Measurements from ENCODE around the gene THADA. TPM values are rescaled to one million over a fixed set of nuclear protein-coding genes. Genes with fewer than 3 reads are reported as not detected.
A peak's percentile ranks its signal among the peaks of the same experiment; 100 is the strongest.
"Not testable (repeated sequence)": the region's sequence is repeated elsewhere in the genome, so short reads cannot be mapped to it uniquely, and the experiment has no call there.

The THADA gene
- total RNA-seq, 6 donors from 2014 or later = 23.6 to 57.5 (median 37.3) TPM

DNA sequence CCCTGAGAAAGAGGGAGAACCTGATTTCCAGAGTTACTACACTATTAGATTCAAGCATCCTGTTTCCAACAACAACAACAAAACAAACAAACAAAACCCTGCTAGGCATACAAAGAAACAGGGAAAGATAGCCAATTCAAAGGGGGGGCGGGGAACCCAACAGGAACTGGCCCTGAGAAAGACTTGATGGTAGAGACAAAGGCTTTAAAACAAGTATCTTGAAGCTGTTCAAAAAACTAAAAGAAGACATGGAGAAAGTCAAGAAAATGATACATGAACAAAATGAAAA lies 147.1 kb downstream of the THADA start:
- 97 to 100% methylated on average over 1 of the region's 1 CpG for WGBS, 2 donors
- H3K4me3 ChIP-seq = no peak overlapping the region
- peaks cover 0 to 3% (median 1%) of the 10 kb centered on the region in 4 donors for H3K4me1 ChIP-seq
- TF ChIP-seq POLR2A (IDR thresholded peaks at IDR 0.05) (no peak), POLR2AphosphoS5 (IDR thresholded peaks at IDR 0.05) (no peak), EP300 (IDR thresholded peaks at IDR 0.05) (no peak)
- TF ChIP-seq, protein P1, sequence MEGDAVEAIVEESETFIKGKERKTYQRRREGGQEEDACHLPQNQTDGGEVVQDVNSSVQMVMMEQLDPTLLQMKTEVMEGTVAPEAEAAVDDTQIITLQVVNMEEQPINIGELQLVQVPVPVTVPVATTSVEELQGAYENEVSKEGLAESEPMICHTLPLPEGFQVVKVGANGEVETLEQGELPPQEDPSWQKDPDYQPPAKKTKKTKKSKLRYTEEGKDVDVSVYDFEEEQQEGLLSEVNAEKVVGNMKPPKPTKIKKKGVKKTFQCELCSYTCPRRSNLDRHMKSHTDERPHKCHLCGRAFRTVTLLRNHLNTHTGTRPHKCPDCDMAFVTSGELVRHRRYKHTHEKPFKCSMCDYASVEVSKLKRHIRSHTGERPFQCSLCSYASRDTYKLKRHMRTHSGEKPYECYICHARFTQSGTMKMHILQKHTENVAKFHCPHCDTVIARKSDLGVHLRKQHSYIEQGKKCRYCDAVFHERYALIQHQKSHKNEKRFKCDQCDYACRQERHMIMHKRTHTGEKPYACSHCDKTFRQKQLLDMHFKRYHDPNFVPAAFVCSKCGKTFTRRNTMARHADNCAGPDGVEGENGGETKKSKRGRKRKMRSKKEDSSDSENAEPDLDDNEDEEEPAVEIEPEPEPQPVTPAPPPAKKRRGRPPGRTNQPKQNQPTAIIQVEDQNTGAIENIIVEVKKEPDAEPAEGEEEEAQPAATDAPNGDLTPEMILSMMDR (IDR thresholded peaks at IDR 0.05) = no peak
- no peaks in the 10 kb centered on the region for H3K9me3 ChIP-seq
- H3K36me3 ChIP-seq = no peaks in the 10 kb centered on the region
- DNase-seq = no peak
- no peaks in the 10 kb centered on the region for H3K27me3 ChIP-seq
- ATAC-seq (ENCODE audit: low FRiP score in 2 of 2) = no peak
- no peak overlapping the region for H3K27ac ChIP-seq

DNA sequence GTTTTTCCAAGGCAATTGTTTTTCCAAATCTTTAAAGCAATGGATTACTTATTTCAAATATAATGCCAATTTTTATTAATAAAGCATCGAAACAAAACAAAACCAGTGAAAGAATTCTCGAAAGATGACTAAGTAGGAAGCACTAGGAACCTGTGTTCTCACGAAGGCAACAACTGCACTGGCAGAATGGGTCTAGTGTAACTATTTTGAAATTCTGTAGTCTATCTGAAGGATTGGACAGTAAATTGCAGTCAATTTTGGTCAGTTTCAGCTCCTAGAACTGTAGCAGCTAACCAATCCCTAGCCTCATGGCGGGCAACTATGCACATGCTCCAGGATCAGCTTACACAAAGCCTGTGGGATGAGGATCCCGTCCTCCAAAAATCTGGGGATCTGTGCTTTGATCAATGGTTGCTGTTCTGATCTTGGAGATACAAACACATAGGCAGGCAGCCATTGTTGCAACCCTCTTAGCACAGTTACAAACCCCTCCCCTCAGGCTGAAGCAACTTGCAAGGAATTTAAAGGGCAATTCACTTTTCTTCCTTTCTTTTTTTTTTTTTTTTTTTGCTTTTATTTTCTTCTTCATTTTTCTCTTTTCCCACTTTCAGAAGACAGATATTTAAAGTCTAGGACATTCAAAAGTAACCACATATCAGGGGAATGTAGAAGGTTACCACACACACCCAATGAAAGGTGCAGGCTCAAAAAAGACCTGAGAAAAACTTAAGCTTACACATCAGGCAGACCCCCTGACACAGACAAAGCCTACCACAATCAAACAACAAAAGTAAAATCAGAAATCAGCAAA lies 147.6 kb downstream of the THADA start:
- DNase-seq (no peak), ATAC-seq (ENCODE audit: low FRiP score in 2 of 2) (no peak)
- no peaks in the 10 kb centered on the region for H3K9me3 ChIP-seq
- H3K4me3 ChIP-seq = no peak overlapping the region
- TF ChIP-seq EP300 (IDR thresholded peaks at IDR 0.05) (no peak), POLR2AphosphoS5 (IDR thresholded peaks at IDR 0.05) (no peak), POLR2A (IDR thresholded peaks at IDR 0.05) (no peak)
- TF ChIP-seq, protein P1 (IDR thresholded peaks at IDR 0.05) = no peak
- WGBS, 2 donors = 96 to 97% methylated on average over 5 of the region's 5 CpGs
- H3K27me3 ChIP-seq = no peaks in the 10 kb centered on the region
- no peaks in the 10 kb centered on the region for H3K36me3 ChIP-seq
- H3K4me1 ChIP-seq = peaks cover 0 to 3% (median 1%) of the 10 kb centered on the region in 4 donors
- no peak overlapping the region for H3K27ac ChIP-seq

DNA sequence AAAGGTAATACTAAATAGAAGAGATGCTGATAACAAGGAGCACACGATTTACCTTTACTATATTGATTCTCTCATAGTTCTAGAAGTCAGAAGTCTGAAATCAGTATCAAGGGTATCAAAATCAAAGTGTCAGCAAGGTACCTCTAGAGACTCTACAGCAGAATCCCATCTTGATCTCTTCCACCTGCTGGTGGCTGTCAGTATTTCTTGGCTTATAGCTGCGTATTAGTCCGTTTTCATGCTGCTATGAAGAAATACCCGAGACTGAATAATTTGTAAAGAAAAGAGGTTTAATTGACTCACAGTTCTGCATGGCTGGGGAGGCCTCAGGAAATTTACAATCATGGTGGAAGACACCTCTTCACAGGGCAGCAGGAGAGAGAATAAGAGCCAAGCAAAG lies 149.1 kb downstream of the THADA start:
- DNase-seq; H3K4me1 ChIP-seq; H3K27me3 ChIP-seq; H3K36me3 ChIP-seq; H3K9me3 ChIP-seq; ATAC-seq (ENCODE audit: low FRiP score in 2 of 2); H3K27ac ChIP-seq; H3K4me3 ChIP-seq: not testable (repeated sequence)
- WGBS, 2 donors = 92% methylated on average over 4 of the region's 4 CpGs

DNA sequence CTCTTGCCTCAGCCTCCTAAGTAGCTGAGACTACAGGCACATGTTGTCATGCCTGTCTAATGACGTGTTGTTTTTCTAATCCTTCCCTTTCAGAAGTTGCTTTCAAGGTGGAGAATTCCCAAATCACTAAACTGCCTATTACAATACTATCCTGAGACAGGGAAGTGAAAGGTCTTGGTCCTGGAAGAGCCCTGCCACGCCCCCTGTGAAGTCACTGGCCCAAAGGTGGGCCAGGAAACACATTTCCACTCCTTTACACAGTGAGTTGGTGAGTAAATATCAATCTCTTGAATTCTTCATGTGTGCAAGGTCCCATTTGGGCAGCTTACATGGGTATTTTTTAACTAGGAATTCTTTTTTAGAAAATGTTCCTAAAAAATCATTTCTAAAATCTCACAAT lies 150.1 kb downstream of the THADA start:
- TF ChIP-seq EP300 (IDR thresholded peaks at IDR 0.05) = no peak
- 100% methylated on average over 2 of the region's 2 CpGs for WGBS, 2 donors
- no peaks in the 10 kb centered on the region for H3K36me3 ChIP-seq
- no peak for DNase-seq
- peaks cover 0 to 3% (median 0%) of the 10 kb centered on the region in 4 donors for H3K4me1 ChIP-seq
- H3K4me3 ChIP-seq = no peak overlapping the region
- no peak overlapping the region for H3K27ac ChIP-seq
- no peaks in the 10 kb centered on the region for H3K27me3 ChIP-seq
- no peak for ATAC-seq (ENCODE audit: low FRiP score in 2 of 2)
- no peaks in the 10 kb centered on the region for H3K9me3 ChIP-seq

DNA sequence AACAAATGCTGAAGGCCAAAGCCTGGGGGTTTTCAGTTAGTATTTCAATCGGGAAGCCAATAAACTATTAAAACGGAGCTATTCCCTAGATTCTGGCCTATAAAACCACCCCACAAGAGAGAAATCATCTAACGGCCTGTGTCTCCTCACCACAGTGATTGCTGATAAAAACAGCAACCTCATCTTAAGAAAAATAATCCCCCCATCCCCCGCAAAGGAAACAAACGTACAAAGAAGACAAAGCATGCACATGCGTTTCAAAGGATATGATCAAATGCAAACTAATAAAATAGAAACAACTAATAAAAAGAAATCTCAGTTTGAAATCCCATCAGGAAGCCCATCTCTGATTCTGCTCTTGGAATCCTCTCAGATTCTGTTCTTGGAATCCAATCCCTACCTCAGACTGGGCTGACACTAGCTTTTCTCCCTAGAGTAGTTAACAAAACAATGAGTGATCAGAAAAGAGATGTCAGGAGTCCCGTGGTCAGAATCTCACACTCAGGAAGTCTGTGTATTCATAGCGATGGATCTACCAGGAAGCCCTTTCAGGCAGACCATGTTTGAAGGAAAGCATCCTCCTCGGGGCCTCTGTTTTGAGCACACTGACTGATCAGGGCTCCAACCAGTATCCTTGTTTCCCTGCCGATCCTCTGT lies 150.7 kb downstream of the THADA start:
- H3K27ac ChIP-seq = no peak overlapping the region
- TF ChIP-seq POLR2A (IDR thresholded peaks at IDR 0.05) = no peak
- no peak for TF ChIP-seq EP300 (IDR thresholded peaks at IDR 0.05)
- TF ChIP-seq POLR2AphosphoS5 (IDR thresholded peaks at IDR 0.05) = no peak
- H3K4me3 ChIP-seq = no peak overlapping the region
- peaks cover 0 to 3% (median 0%) of the 10 kb centered on the region in 4 donors for H3K4me1 ChIP-seq
- no peaks in the 10 kb centered on the region for H3K27me3 ChIP-seq
- ATAC-seq (ENCODE audit: low FRiP score in 2 of 2) (peak in 1 of 2 donors; percentile 79), DNase-seq (no peak)
- no peaks in the 10 kb centered on the region for H3K36me3 ChIP-seq
- no peaks in the 10 kb centered on the region for H3K9me3 ChIP-seq
- 74 to 75% methylated on average over 10 of the region's 10 CpGs for WGBS, 2 donors

DNA sequence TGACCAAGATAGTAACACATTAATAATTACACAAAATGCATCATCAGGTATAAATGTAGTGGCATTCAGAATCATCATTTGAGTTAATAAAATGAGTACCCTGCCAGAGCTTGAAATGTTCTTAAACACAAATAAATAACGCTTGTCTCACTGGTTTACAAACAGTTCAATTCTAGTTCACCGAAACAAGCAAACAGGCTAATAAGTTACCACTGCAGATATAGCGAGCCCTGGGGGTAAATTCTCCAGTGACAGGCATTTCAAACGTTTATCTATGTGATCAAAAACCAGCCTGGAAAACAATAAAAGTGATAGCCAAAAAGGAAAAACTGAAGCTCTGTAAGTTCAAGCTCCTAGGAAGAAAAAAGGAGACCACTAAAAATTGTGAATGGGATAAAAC lies 152.6 kb downstream of the THADA start:
- Histone ChIP-seq H3K27me3 (no peaks in the 10 kb centered on the region), H3K36me3 (no peaks in the 10 kb centered on the region), H3K27ac (no peak overlapping the region), H3K9me3 (no peaks in the 10 kb centered on the region), H3K4me3 (no peak overlapping the region), H3K4me1 (peaks cover 0 to 3% (median 0%) of the 10 kb centered on the region in 4 donors)
- ATAC-seq (ENCODE audit: low FRiP score in 2 of 2) (no peak), DNase-seq (no peak)
- TF ChIP-seq EP300 (IDR thresholded peaks at IDR 0.05) (no peak), POLR2AphosphoS5 (IDR thresholded peaks at IDR 0.05) (no peak), POLR2A (IDR thresholded peaks at IDR 0.05) (no peak)
- TF ChIP-seq, protein P1 (IDR thresholded peaks at IDR 0.05) = no peak
- 90 to 93% methylated on average over 4 of the region's 4 CpGs for WGBS, 2 donors

All from upper lobe of left lung (tissue), 6 donors.